GM12878 (cell line): ENCODE data around the gene GMDS. TPM values are rescaled to one million over a fixed set of nuclear protein-coding genes. Genes with fewer than 3 reads are reported as not detected.

Experiments
- ATAC-seq: fragments of 200-7000 bp; cut with Tn5 transposase; 3 replicates; pipeline ENCODE4 v1.9.1; 2020; ENCODE audit warnings: mild to moderate bottlenecking, moderate library complexity
- BruUV-seq: library from RNA; stranded (reverse); fragments of 400-500 nt; replicated peaks from 2 replicates; lab custom pipeline; 2021; lab: Mats Ljungman, UMichigan
- CTCF ChIA-PET: fragments of 300-600 bp; sonication (Branson Sonifier 250); formaldehyde crosslinking; extraction: SDS; loops from one replicate; lab custom pipeline; 2021; ENCODE audit warnings: inconsistent platforms; lab: Yijun Ruan, JAX
- POLR2A ChIA-PET: fragments of 350-600 bp; formaldehyde crosslinking; extraction: SDS; loops from one replicate; lab custom pipeline; 2021; ENCODE audit warnings: inconsistent platforms; lab: Charles Lee
- RAD21 ChIA-PET: fragments of 300-600 bp; sonication (Branson Sonifier 250); formaldehyde crosslinking; loops from one replicate; lab custom pipeline; 2023; ENCODE audit warnings: antibody characterized with exemption; ENCODE audit not compliant: unreplicated experiment; lab: Charles Lee
- SMC1A ChIA-PET: fragments of 300-600 bp; sonication (Branson Sonifier 250); formaldehyde crosslinking; loops from one replicate; lab custom pipeline; 2023; ENCODE audit not compliant: unreplicated experiment, uncharacterized antibody; lab: Charles Lee
- DNase-seq: peaks from one replicate; pipeline ENCODE4 v3.0.0-alpha.2; 2011; ENCODE audit warnings: low read depth, low spot score
- FAIRE-seq: peaks from 3 replicates; lab custom pipeline; 2011; peaks lifted over from hg19 to GRCh38; lab: Jason Lieb, UNC
- H2AFZ ChIP-seq: 2 replicates; pipeline ENCODE4 v1.6.0; 2011; ENCODE audit warnings: low read depth, low read length, control low read depth; ENCODE audit not compliant: control insufficient read depth
- H3K27ac ChIP-seq: 2 replicates; pipeline ENCODE4 v1.5.1; 2011; ENCODE audit warnings: control low read depth; ENCODE audit not compliant: control insufficient read depth, insufficient read depth
- H3K27me3 ChIP-seq, 2 experiments: replicated peaks in 1 of 2; 2 replicates each; pipeline versions ENCODE4 v1.6.0 to v1.6.1; 2011; ENCODE audit warnings: low read length in 1 of 2; ENCODE audit not compliant: control insufficient read depth in 2 of 2, insufficient read depth in 2 of 2
- H3K36me3 ChIP-seq, 2 experiments: 2 replicates each; pipeline ENCODE4 v1.5.1; 2011; ENCODE audit warnings: low read length in 1 of 2; ENCODE audit not compliant: control insufficient read depth in 2 of 2, insufficient read depth in 2 of 2
- H3K4me1 ChIP-seq: 2 replicates; pipeline ENCODE4 v1.6.1; 2011; ENCODE audit warnings: mild to moderate bottlenecking, low read length, moderate library complexity, mixed read lengths; ENCODE audit not compliant: control insufficient read depth, insufficient read depth
- H3K4me2 ChIP-seq: 2 replicates; pipeline ENCODE4 v1.6.0; 2011; ENCODE audit warnings: control low read depth; ENCODE audit not compliant: control insufficient read depth, insufficient read depth
- H3K4me3 ChIP-seq: fragments of 200-600 bp; sonication (generic); 2 replicates; pipeline ENCODE4 v1.5.1; 2016
- H3K79me2 ChIP-seq: 2 replicates; pipeline ENCODE4 v1.6.0; 2011; ENCODE audit warnings: low read length; ENCODE audit not compliant: control insufficient read depth, insufficient read depth
- H3K9ac ChIP-seq: 2 replicates; pipeline ENCODE4 v1.8.0; 2011; ENCODE audit warnings: low read length, control low read depth, mixed read lengths; ENCODE audit not compliant: control insufficient read depth, insufficient read depth
- H3K9me3 ChIP-seq: replicated peaks from 3 replicates; pipeline ENCODE4 v1.5.1; 2011; ENCODE audit warnings: mild to moderate bottlenecking, low read length; ENCODE audit not compliant: control insufficient read depth, insufficient read depth
- H4K20me1 ChIP-seq: 2 replicates; pipeline ENCODE4 v1.6.0; 2011; ENCODE audit not compliant: control insufficient read depth, insufficient read depth
- CTCF ChIP-seq, 3 experiments: IDR thresholded peaks in 2 of 3; conservative IDR thresholded peaks in 1 of 3; 2 replicates each; pipeline ENCODE4 v1.5.1; 2011; ENCODE audit warnings: low read depth in 3 of 3, low read length in 3 of 3, mild to moderate bottlenecking in 3 of 3, control low read depth in 2 of 3, moderate library complexity in 2 of 3, inconsistent platforms in 1 of 3, mixed read lengths in 1 of 3; ENCODE audit not compliant: control insufficient read depth in 2 of 3, insufficient read depth in 1 of 3; ENCODE audit errors: extremely low read depth in 1 of 3
- ELK1 ChIP-seq: IDR thresholded peaks from 2 replicates; pipeline ENCODE4 v1.6.1; 2012; ENCODE audit warnings: low read depth, low read length, improper control_type of control experiment
- LARP7 ChIP-seq: fragments of 450-650 bp; IDR thresholded peaks from 2 replicates; pipeline ENCODE4 v1.6.1; 2017; ENCODE audit warnings: mild to moderate bottlenecking
- RELA ChIP-seq: fragments of 450-650 bp; IDR thresholded peaks from 2 replicates; pipeline ENCODE4 v1.8.0; 2014; ENCODE audit warnings: borderline replicate concordance; ENCODE audit not compliant: partially characterized antibody
- REST ChIP-seq: IDR thresholded peaks from 2 replicates; pipeline ENCODE4 v1.6.1; 2012; ENCODE audit warnings: mild to moderate bottlenecking, low read depth, low read length
- SIX5 ChIP-seq: IDR thresholded peaks from 2 replicates; pipeline ENCODE4 v1.6.1; 2011; ENCODE audit warnings: mild to moderate bottlenecking, low read depth, low read length, moderate library complexity; ENCODE audit not compliant: severe bottlenecking
- SREBF1 ChIP-seq: IDR thresholded peaks from 2 replicates; pipeline ENCODE4 v1.6.1; 2012; ENCODE audit warnings: mild to moderate bottlenecking, low read length
- STAT3 ChIP-seq: IDR thresholded peaks from 2 replicates; pipeline ENCODE4 v1.6.1; 2011; ENCODE audit warnings: low read depth, low read length, improper control_type of control experiment
- SUZ12 ChIP-seq: fragments of 200-600 bp; sonication (generic); IDR thresholded peaks from one replicate; pipeline ENCODE4 v1.6.1; 2018; ENCODE audit warnings: antibody characterized with exemption, mild to moderate bottlenecking; ENCODE audit not compliant: unreplicated experiment
- TCF7 ChIP-seq: IDR thresholded peaks from 2 replicates; pipeline ENCODE4 v1.6.1; 2014; ENCODE audit warnings: antibody characterized with exemption, borderline replicate concordance
- ZNF24 ChIP-seq: fragments of 450-650 bp; IDR thresholded peaks from 2 replicates; pipeline ENCODE4 v1.6.1; 2017; ENCODE audit warnings: antibody characterized with exemption, mild to moderate bottlenecking
- WGBS: methylation state at CpG from one replicate; pipeline ENCODE4 v1.1.6; 2016; ENCODE audit warnings: low lambda C conversion rate; ENCODE audit not compliant: insufficient replicate concordance, insufficient coverage; ENCODE audit errors: missing lambda C conversion rate; 5-methylcytosine and 5-hydroxymethylcytosine counted together
- in situ Hi-C: fragments of 300-500 bp; cut with MboI; formaldehyde crosslinking; loops from 9 replicates; pipeline ENCODE4 v1.14.3; 2018; ENCODE audit warnings: mixed read lengths
- intact Hi-C: fragments of 100-400 bp; cut with micrococcal nuclease; formaldehyde crosslinking; loops from one replicate; pipeline ENCODE4 v1.14.2; 2022; ENCODE audit not compliant: unreplicated experiment
- polyA plus RNA-seq, 11 experiments: library from polyadenylated mRNA; depleted of rRNA in 4 of 11; unstranded in 6 of 11; stranded (reverse) in 5 of 11; fragments of >200 nt; fragmentation: Nextera tagmentation in 4 of 11; fragmentation: Illumina TruSeq in 1 of 11; extraction: Ambion mirVana in 4 of 11; extraction: Trizol in 1 of 11; gene quantifications; 1 replicate in 1 of 11; 2 replicates in 10 of 11; pipeline versions ENCODE4 v1.2.1 to v1.2.3, GENCODE V29; 2011 to 2016; ENCODE audit warnings: inconsistent platforms in 2 of 11, missing spikeins in 2 of 11, low read depth in 1 of 11
- total RNA-seq, 4 experiments: library from RNA; depleted of rRNA in 3 of 4; stranded (reverse); fragments of >200 nt in 3 of 4; fragmentation: Illumina TruSeq in 1 of 4; extraction: Trizol in 1 of 4; gene quantifications; 2 replicates each; pipeline versions ENCODE4 v1.2.1 to v1.2.3, GENCODE V29; 2013 to 2021

The GMDS gene
- total and polyA plus RNA-seq, 10 of the 15 experiments (the other 5 are each of a cell fraction or from before 2014, with no cell fraction given): 0.61 to 53.8 (median 29.3) TPM

- TF ChIP-seq ELK1 (no peak), RELA (no peak), SREBF1 (no peak), REST (no peak), STAT3 (no peak), LARP7 (no peak), SUZ12 (no peak), ZNF24 (no peak)
Measured at GRCh38 chr6:1598433-1598832, 647.0 kb downstream of the GMDS start (continued).

GRCh38 chr6:1597924-1598323 lies 647.5 kb downstream of the GMDS start:
- DNase-seq: no peak
- SMC1A ChIA-PET: interaction anchor here (0.7 to 2.9 kb wide), 6 partner anchors 506 to 1037 kb away, joined by 3 to 12 read pairs (median 4); no protein-coding TSS in a partner anchor
- H3K27ac ChIP-seq: no peak overlapping the region
- CTCF ChIA-PET: interaction anchor here (0.7 to 3.8 kb wide), 14 partner anchors 9 to 1140 kb away, joined by 3 to 33 read pairs (median 8); no protein-coding TSS in a partner anchor
- no TSS peak for BruUV-seq
- in situ Hi-C loops: loop anchor here (10.0 to 25.0 kb wide), 2 partner anchors 1157 to 1339 kb away; partner anchors contain the start of gene MYLK4
- no peaks in the 10 kb centered on the region for H3K9me3 ChIP-seq
- no peaks in the 10 kb centered on the region for H4K20me1 ChIP-seq
- no peak for TF ChIP-seq CTCF (IDR thresholded peaks at IDR 0.05 in 2 of 3, conservative IDR thresholded peaks at IDR 0.05 in 1 of 3; ENCODE audit: control insufficient read depth in 2 of 3, extremely low read depth in 1 of 3, insufficient read depth in 1 of 3, low read depth in 3 of 3, low read length in 3 of 3)
- no peak for TF ChIP-seq TCF7
- TF ChIP-seq SIX5: no peak
- TF ChIP-seq, all 136 proteins: peak for 0
- H3K36me3 ChIP-seq: no peaks in the 10 kb centered on the region
- FAIRE-seq: no peak
- no peaks in the 10 kb centered on the region for H3K79me2 ChIP-seq
- no peaks in the 10 kb centered on the region for H3K4me1 ChIP-seq
- POLR2A ChIA-PET: no interaction called here
- H3K9ac ChIP-seq: no peak overlapping the region
- H3K4me3 ChIP-seq: no peak overlapping the region
- intact Hi-C loops: loop anchor here (2.0 to 10.0 kb wide), 3 partner anchors 599 to 847 kb away; no protein-coding TSS in a partner anchor
- ATAC-seq: no peak
- no peak overlapping the region for H2AFZ ChIP-seq
- H3K27me3 ChIP-seq: peaks cover 3% of the 10 kb centered on the region in 2 experiments
- H3K4me2 ChIP-seq: no peak overlapping the region
- WGBS: 83% methylated on average over 5 of the region's 5 CpGs
- RAD21 ChIA-PET: interaction anchor here (1.1 to 2.4 kb wide), 4 partner anchors 10 to 1152 kb away, joined by 3 to 8 read pairs (median 6); partner anchors contain the start of gene MYLK4
